Measurements from ENCODE around the gene TCTA.
"Not testable (repeated sequence)": the region's sequence is repeated elsewhere in the genome, so short reads cannot be mapped to it uniquely, and the experiment has no call there.

TCTA gene

GRCh38 chr3:49411968-49412631 lies at the start of gene TCTA, which contains the start of gene RHOA:
Gene TCTA, plus strand, starts transcription at chr3:49412423. Its CDS starts 4 bp downstream, at chr3:49412427.
Gene RHOA, minus strand, starts transcription at chr3:49411976. Its CDS starts 36,387 bp downstream, at chr3:49375589.
- peak; percentile 100 for DNase-seq (ENCODE audit: low read depth)

GRCh38 chr3:49362561-49362960 lies 49.7 kb upstream of the TCTA start:
- no peak for DNase-seq (ENCODE audit: low read depth)

GRCh38 chr3:49370585-49371290 lies 41.5 kb upstream of the TCTA start:
- DNase-seq (ENCODE audit: low read depth): no peak

- DNase-seq (ENCODE audit: low read depth): no peak
These were observed 40.3 kb upstream of the TCTA start for GRCh38 chr3:49371946-49372345.

GRCh38 chr3:49377483-49377882 lies 34.7 kb upstream of the TCTA start:
- DNase-seq (ENCODE audit: low read depth): no peak

- peak; percentile 88 for DNase-seq (ENCODE audit: low read depth)
These were observed 33.9 kb upstream of the TCTA start for GRCh38 chr3:49378249-49378895.

GRCh38 chr3:49383387-49383786 lies 28.8 kb upstream of the TCTA start:
- DNase-seq (ENCODE audit: low read depth): no peak

GRCh38 chr3:49385617-49386016 lies 26.6 kb upstream of the TCTA start:
- DNase-seq (ENCODE audit: low read depth): no peak

GRCh38 chr3:49386056-49386756 lies 26.0 kb upstream of the TCTA start:
- DNase-seq (ENCODE audit: low read depth): no peak

- DNase-seq (ENCODE audit: low read depth): no peak
These were observed 24.5 kb upstream of the TCTA start for GRCh38 chr3:49387721-49388120.

- no peak for DNase-seq (ENCODE audit: low read depth)
These were observed 23.9 kb upstream of the TCTA start for GRCh38 chr3:49388289-49388820.

GRCh38 chr3:49389297-49389696 lies 22.9 kb upstream of the TCTA start:
- no peak for DNase-seq (ENCODE audit: low read depth)

- DNase-seq (ENCODE audit: low read depth): not testable (repeated sequence)
These were observed 20.9 kb upstream of the TCTA start for GRCh38 chr3:49391310-49391709.

- no peak for DNase-seq (ENCODE audit: low read depth)
These were observed 14.8 kb upstream of the TCTA start for GRCh38 chr3:49397470-49397869.

GRCh38 chr3:49399461-49399860 lies 12.8 kb upstream of the TCTA start:
- DNase-seq (ENCODE audit: low read depth): no peak

- DNase-seq (ENCODE audit: low read depth): no peak
These were observed 10.5 kb upstream of the TCTA start for GRCh38 chr3:49401766-49402165.

- no peak for DNase-seq (ENCODE audit: low read depth)
These were observed 8.3 kb upstream of the TCTA start for GRCh38 chr3:49403891-49404290.

GRCh38 chr3:49405570-49405969 lies 6.7 kb upstream of the TCTA start:
- DNase-seq (ENCODE audit: low read depth): not testable (repeated sequence)

GRCh38 chr3:49406571-49407565 lies 5.4 kb upstream of the TCTA start:
- DNase-seq (ENCODE audit: low read depth): no peak

GRCh38 chr3:49410066-49410845 lies 2.0 kb upstream of the TCTA start:
- no peak for DNase-seq (ENCODE audit: low read depth)
